H1 (cell line): Measurements from ENCODE around the gene RNF183.

Experiments used
- BCL11A ChIP-seq, 2 experiments: IDR thresholded peaks; one replicate each; pipeline ENCODE4 v1.6.1; 2011; ENCODE audit warnings: low read depth in 2 of 2, low read length in 2 of 2, mild to moderate bottlenecking in 2 of 2
- CREB1 ChIP-seq: IDR thresholded peaks from 2 replicates; pipeline ENCODE4 v1.6.1; 2012; ENCODE audit warnings: inconsistent platforms
- EP300 ChIP-seq, 2 experiments: IDR thresholded peaks; 1 replicate in 1 of 2; 2 replicates in 1 of 2; pipeline ENCODE4 v1.6.1; 2011 to 2012; ENCODE audit warnings: low read depth in 2 of 2, low read length in 2 of 2, mild to moderate bottlenecking in 2 of 2, borderline replicate concordance in 1 of 2, inconsistent platforms in 1 of 2, moderate library complexity in 1 of 2
- MAFK ChIP-seq: IDR thresholded peaks from 2 replicates; pipeline ENCODE4 v1.6.1; 2012; ENCODE audit warnings: low read depth, mild to moderate bottlenecking, improper control_type of control experiment, low read length
- POLR2A ChIP-seq, 2 experiments: IDR thresholded peaks; 1 replicate in 1 of 2; 2 replicates in 1 of 2; pipeline ENCODE4 v1.6.1; 2011; ENCODE audit warnings: low read depth in 2 of 2, low read length in 2 of 2, mild to moderate bottlenecking in 2 of 2; ENCODE audit errors: control extremely low read depth in 1 of 2
- SP1 ChIP-seq: IDR thresholded peaks from 2 replicates; pipeline ENCODE4 v1.6.1; 2011; ENCODE audit warnings: low read depth, low read length
- TCF12 ChIP-seq: IDR thresholded peaks from 2 replicates; pipeline ENCODE4 v1.6.1; 2011; ENCODE audit warnings: low read depth, mild to moderate bottlenecking, low read length
- TF ChIP-seq, protein P1 (sequence below), 3 experiments: IDR thresholded peaks; 1 replicate in 2 of 3; 2 replicates in 1 of 3; pipeline versions ENCODE4 v1.5.1 to v1.6.1; 2011; ENCODE audit warnings: low read length in 3 of 3, mild to moderate bottlenecking in 3 of 3, inconsistent platforms in 2 of 3, low read depth in 1 of 3, moderate library complexity in 1 of 3; ENCODE audit not compliant: insufficient read depth in 1 of 3; ENCODE audit errors: control extremely low read depth in 1 of 3
- TF ChIP-seq, protein P2 (sequence below): IDR thresholded peaks from 2 replicates; pipeline ENCODE4 v1.6.1; 2011; ENCODE audit warnings: low read depth, mild to moderate bottlenecking, low read length; ENCODE audit not compliant: insufficient read depth

DNA sequence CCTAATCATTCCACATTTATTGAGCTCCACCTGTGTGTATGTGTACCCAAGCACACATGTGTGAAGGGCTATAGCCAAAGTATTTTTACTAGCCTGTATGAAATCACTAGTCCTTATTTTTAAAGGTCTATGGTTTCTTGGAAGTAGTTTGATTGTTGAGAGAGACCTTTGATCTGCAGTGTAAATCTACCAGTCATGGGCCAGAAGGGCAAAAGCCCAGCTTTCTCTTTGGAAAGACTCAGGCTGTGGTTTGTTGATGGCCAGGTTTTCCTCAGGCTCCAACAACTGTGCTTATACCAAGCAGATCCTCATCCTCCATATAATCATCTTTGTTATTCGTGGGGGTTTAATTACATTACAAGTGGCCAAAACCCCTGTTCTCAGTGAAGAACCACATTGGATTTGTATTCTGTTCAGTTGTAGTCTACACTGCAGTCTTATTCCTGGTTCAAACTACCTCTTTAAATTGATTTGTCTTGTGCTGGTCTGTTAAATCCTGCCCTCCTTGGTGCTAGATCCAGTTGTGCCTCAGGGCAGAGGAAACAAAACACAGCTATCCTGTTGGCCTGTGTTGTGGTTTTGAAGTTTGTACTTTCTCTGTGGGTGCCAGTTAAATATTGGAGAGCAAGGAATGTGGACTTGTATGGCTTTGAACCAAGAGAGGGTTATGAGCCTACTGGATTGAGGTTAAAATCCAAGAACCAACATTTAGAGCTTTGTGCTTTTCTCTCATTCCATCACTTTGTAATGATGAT, 41.1 kb downstream of the RNF183 start:
- TF ChIP-seq, protein P1, sequence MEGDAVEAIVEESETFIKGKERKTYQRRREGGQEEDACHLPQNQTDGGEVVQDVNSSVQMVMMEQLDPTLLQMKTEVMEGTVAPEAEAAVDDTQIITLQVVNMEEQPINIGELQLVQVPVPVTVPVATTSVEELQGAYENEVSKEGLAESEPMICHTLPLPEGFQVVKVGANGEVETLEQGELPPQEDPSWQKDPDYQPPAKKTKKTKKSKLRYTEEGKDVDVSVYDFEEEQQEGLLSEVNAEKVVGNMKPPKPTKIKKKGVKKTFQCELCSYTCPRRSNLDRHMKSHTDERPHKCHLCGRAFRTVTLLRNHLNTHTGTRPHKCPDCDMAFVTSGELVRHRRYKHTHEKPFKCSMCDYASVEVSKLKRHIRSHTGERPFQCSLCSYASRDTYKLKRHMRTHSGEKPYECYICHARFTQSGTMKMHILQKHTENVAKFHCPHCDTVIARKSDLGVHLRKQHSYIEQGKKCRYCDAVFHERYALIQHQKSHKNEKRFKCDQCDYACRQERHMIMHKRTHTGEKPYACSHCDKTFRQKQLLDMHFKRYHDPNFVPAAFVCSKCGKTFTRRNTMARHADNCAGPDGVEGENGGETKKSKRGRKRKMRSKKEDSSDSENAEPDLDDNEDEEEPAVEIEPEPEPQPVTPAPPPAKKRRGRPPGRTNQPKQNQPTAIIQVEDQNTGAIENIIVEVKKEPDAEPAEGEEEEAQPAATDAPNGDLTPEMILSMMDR (IDR thresholded peaks at IDR 0.05; ENCODE audit: control extremely low read depth in 1 of 3, insufficient read depth in 1 of 3, low read depth in 1 of 3, low read length in 3 of 3), result no peak
- TF ChIP-seq POLR2A (IDR thresholded peaks at IDR 0.05; ENCODE audit: control extremely low read depth in 1 of 2, low read depth in 2 of 2, low read length in 2 of 2) (no peak), SP1 (no peak), MAFK (no peak), TCF12 (no peak), EP300 (IDR thresholded peaks at IDR 0.05; ENCODE audit: borderline replicate concordance in 1 of 2, low read depth in 2 of 2, low read length in 2 of 2) (no peak), CREB1 (no peak), BCL11A (IDR thresholded peaks at IDR 0.05; ENCODE audit: low read depth in 2 of 2, low read length in 2 of 2) (no peak)
- TF ChIP-seq, protein P2, sequence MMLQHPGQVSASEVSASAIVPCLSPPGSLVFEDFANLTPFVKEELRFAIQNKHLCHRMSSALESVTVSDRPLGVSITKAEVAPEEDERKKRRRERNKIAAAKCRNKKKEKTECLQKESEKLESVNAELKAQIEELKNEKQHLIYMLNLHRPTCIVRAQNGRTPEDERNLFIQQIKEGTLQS, result no peak
